Measurements from ENCODE around the gene NOX5. TPM values are rescaled to one million over a fixed set of nuclear protein-coding genes. Genes with fewer than 3 reads are reported as not detected.
"Not testable (repeated sequence)": the region's sequence is repeated elsewhere in the genome, so short reads cannot be mapped to it uniquely, and the experiment has no call there.

The NOX5 gene
- total and polyA plus RNA-seq, 2 of the 4 experiments (the other 2 are of a cell fraction), result 0.07 TPM; not detected in 1

DNA sequence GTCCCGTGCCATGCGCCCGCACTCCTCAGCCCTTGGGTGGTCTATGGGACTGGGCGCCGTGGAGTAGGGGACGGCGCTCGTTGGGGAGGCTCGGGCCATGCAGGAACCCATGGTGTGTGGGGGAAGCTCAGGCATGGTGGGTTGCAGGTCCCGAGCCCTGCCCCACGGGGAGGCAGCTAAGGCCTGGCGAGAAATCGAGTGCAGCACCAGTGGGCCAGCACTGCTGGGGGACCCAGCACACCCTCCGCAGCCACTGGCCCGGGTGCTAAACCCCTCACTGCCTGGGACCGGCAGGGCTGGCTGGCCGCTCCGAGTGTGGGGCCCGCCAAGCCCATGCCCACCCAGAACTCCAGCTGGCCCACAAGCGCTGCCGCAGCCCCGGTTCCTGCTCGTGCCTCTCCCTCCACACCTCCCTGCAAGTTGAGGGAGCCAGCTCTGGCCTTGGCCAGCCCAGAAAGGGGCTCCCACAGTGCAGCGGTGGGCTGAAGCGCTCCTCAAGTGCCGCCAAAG, 38.8 kb upstream of the NOX5 start:
- H3K27me3 ChIP-seq (ENCODE audit: control insufficient read depth, insufficient read depth, low read length); H3K27ac ChIP-seq (ENCODE audit: insufficient read depth, low read length); H3K36me3 ChIP-seq (ENCODE audit: control insufficient read depth, insufficient read depth, low read length); POLR2A ChIA-PET (ENCODE audit: unreplicated experiment); ATAC-seq (ENCODE audit: low read depth); H3K23ac ChIP-seq (ENCODE audit: low read depth, low read length); H3K18ac ChIP-seq (ENCODE audit: low read depth, low read length); H3K56ac ChIP-seq (ENCODE audit: extremely low read depth, insufficient read depth, low read length); dilution Hi-C loops (cut with HindIII; ENCODE audit: low sequenced_read_pairs, unreplicated experiment); H4K5ac ChIP-seq (ENCODE audit: low read depth, low read length); H2BK15ac ChIP-seq (ENCODE audit: low read depth, low read length); H3K9me3 ChIP-seq (ENCODE audit: control insufficient read depth, insufficient read depth, low read length); H3K9ac ChIP-seq (ENCODE audit: low read depth, low read length); H3K4me2 ChIP-seq (ENCODE audit: low read depth, low read length); H2BK120ac ChIP-seq (ENCODE audit: low read depth, low read length); H3K79me1 ChIP-seq (ENCODE audit: low read depth in 1 of 2, low read length in 2 of 2); H4K20me1 ChIP-seq (ENCODE audit: insufficient read depth, low read length); H2BK20ac ChIP-seq (ENCODE audit: low read depth, low read length); BruUV-seq (replicated peaks); H2AK9ac ChIP-seq (replicated peaks; ENCODE audit: low read depth, low read length, poor library complexity); CTCF ChIA-PET; H4K8ac ChIP-seq (ENCODE audit: low read depth in 2 of 2, low read length in 2 of 2); DNase-seq; H2AFZ ChIP-seq (replicated peaks; ENCODE audit: low read length, poor library complexity); H3K4me3 ChIP-seq (ENCODE audit: insufficient read depth, low read depth, low read length); H3K9me1 ChIP-seq (ENCODE audit: insufficient read depth, low read length); H3K4me1 ChIP-seq (ENCODE audit: control insufficient read depth, insufficient read depth, low read length); H3K4ac ChIP-seq (ENCODE audit: low read depth, low read length); H2AK5ac ChIP-seq (ENCODE audit: low read depth, low read length); in situ Hi-C loops (cut with MboI; ENCODE audit: low sequenced_read_pairs); H4K91ac ChIP-seq (ENCODE audit: insufficient read depth, low read depth, low read length); intact Hi-C loops (cut with micrococcal nuclease); H2BK5ac ChIP-seq (ENCODE audit: low read depth, low read length, poor library complexity, severe bottlenecking); H3K14ac ChIP-seq (replicated peaks; ENCODE audit: low read depth, low read length): not testable (repeated sequence)
- 80% methylated on average over 6 of the region's 26 CpGs; no CpG with 5 or more reads in 1 of the 2 experiments for WGBS, 2 experiments (ENCODE audit: extremely low coverage in 2 of 2, insufficient read length in 1 of 2)

DNA sequence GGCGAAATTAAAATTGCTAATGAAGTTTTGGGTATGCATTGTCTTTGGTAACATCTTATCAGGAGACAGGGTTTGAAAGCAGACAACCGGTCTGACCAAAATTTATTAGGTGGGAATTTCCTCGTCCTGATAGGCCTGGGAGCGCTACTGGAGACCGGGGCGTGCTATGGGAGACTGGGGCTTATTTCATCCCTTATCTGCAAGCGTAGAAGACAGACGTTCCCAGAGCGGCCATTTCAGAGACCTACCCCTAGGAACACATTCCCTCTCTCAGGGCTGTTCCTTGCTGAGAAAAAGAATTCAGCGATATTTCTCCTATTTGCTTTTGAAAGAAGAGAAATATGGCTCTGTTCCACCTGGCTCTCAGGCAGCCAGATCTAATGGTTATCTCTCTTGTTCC, 37.1 kb upstream of the NOX5 start:
- BruUV-seq (replicated peaks); H3K9me3 ChIP-seq (ENCODE audit: control insufficient read depth, insufficient read depth, low read length); H3K36me3 ChIP-seq (ENCODE audit: control insufficient read depth, insufficient read depth, low read length); H3K27ac ChIP-seq (ENCODE audit: insufficient read depth, low read length); H3K79me1 ChIP-seq (ENCODE audit: low read depth in 1 of 2, low read length in 2 of 2); H2BK120ac ChIP-seq (ENCODE audit: low read depth, low read length); H3K23ac ChIP-seq (ENCODE audit: low read depth, low read length); H4K91ac ChIP-seq (ENCODE audit: insufficient read depth, low read depth, low read length); ATAC-seq (ENCODE audit: low read depth); H2AK5ac ChIP-seq (ENCODE audit: low read depth, low read length); H3K9me1 ChIP-seq (ENCODE audit: insufficient read depth, low read length); H2BK5ac ChIP-seq (ENCODE audit: low read depth, low read length, poor library complexity, severe bottlenecking); POLR2A ChIA-PET (ENCODE audit: unreplicated experiment); H3K27me3 ChIP-seq (ENCODE audit: control insufficient read depth, insufficient read depth, low read length); H4K5ac ChIP-seq (ENCODE audit: low read depth, low read length); DNase-seq; H2AFZ ChIP-seq (replicated peaks; ENCODE audit: low read length, poor library complexity); H4K20me1 ChIP-seq (ENCODE audit: insufficient read depth, low read length); H2BK15ac ChIP-seq (ENCODE audit: low read depth, low read length); H2BK20ac ChIP-seq (ENCODE audit: low read depth, low read length); H3K4me2 ChIP-seq (ENCODE audit: low read depth, low read length); H3K18ac ChIP-seq (ENCODE audit: low read depth, low read length); H3K56ac ChIP-seq (ENCODE audit: extremely low read depth, insufficient read depth, low read length); H3K4me3 ChIP-seq (ENCODE audit: insufficient read depth, low read depth, low read length); H3K14ac ChIP-seq (replicated peaks; ENCODE audit: low read depth, low read length); H4K8ac ChIP-seq (ENCODE audit: low read depth in 2 of 2, low read length in 2 of 2); H2AK9ac ChIP-seq (replicated peaks; ENCODE audit: low read depth, low read length, poor library complexity); dilution Hi-C loops (cut with HindIII; ENCODE audit: low sequenced_read_pairs, unreplicated experiment); H3K9ac ChIP-seq (ENCODE audit: low read depth, low read length); H3K4me1 ChIP-seq (ENCODE audit: control insufficient read depth, insufficient read depth, low read length); H3K4ac ChIP-seq (ENCODE audit: low read depth, low read length); intact Hi-C loops (cut with micrococcal nuclease); in situ Hi-C loops (cut with MboI; ENCODE audit: low sequenced_read_pairs); CTCF ChIA-PET: not testable (repeated sequence)
- 94% methylated on average over 2 of the region's 10 CpGs; no CpG with 5 or more reads in 1 of the 2 experiments for WGBS, 2 experiments (ENCODE audit: extremely low coverage in 2 of 2, insufficient read length in 1 of 2)
